Putamen (tissue), 1 donor: ENCODE data around the gene TTC39B.

Experiments used
- DNase-seq: peaks from one replicate; pipeline ENCODE4 v3.0.0-alpha.2; 2016; ENCODE audit warnings: low spot score

The TTC39B gene

GRCh38 chr9:15304632-15305031, 2.4 kb downstream of the TTC39B start:
- DNase-seq = no peak

- DNase-seq = no peak
Measured at GRCh38 chr9:15300218-15300617, 6.8 kb downstream of the TTC39B start.

GRCh38 chr9:15299374-15299939, 7.6 kb downstream of the TTC39B start:
- no peak for DNase-seq

GRCh38 chr9:15298362-15298761, 8.7 kb downstream of the TTC39B start:
- no peak for DNase-seq

- no peak for DNase-seq
Measured at GRCh38 chr9:15295761-15296405, 11.1 kb downstream of the TTC39B start.

- DNase-seq = no peak
Measured at GRCh38 chr9:15294604-15295003, 12.4 kb downstream of the TTC39B start.

- DNase-seq = no peak
Measured at GRCh38 chr9:15293804-15294316, 13.2 kb downstream of the TTC39B start.

GRCh38 chr9:15293084-15293483, 13.9 kb downstream of the TTC39B start:
- no peak for DNase-seq

- no peak for DNase-seq
Measured at GRCh38 chr9:15289603-15290002, 17.4 kb downstream of the TTC39B start.

- no peak for DNase-seq
Measured at GRCh38 chr9:15287309-15287708, 19.7 kb downstream of the TTC39B start.

- DNase-seq = no peak
Measured at GRCh38 chr9:15286161-15286821, 20.7 kb downstream of the TTC39B start.

- no peak for DNase-seq
Measured at GRCh38 chr9:15282567-15283285, 24.3 kb downstream of the TTC39B start.

- no peak for DNase-seq
Measured at GRCh38 chr9:15280647-15281046, 26.4 kb downstream of the TTC39B start.

GRCh38 chr9:15278839-15279238, 28.2 kb downstream of the TTC39B start:
- DNase-seq = no peak

GRCh38 chr9:15278091-15278687, 28.8 kb downstream of the TTC39B start:
- no peak for DNase-seq

- DNase-seq = peak; percentile 57
Measured at GRCh38 chr9:15277400-15278090, 29.5 kb downstream of the TTC39B start.

- no peak for DNase-seq
Measured at GRCh38 chr9:15276328-15276938, 30.6 kb downstream of the TTC39B start.

- DNase-seq = no peak
Measured at GRCh38 chr9:15274425-15274824, 32.6 kb downstream of the TTC39B start.

GRCh38 chr9:15272377-15272928, 34.6 kb downstream of the TTC39B start:
- no peak for DNase-seq

GRCh38 chr9:15271403-15271802, 35.6 kb downstream of the TTC39B start:
- no peak for DNase-seq

GRCh38 chr9:15268782-15269181, 38.2 kb downstream of the TTC39B start:
- DNase-seq = no peak
